ENCODE measurements around the gene GRIA4.

DNA sequence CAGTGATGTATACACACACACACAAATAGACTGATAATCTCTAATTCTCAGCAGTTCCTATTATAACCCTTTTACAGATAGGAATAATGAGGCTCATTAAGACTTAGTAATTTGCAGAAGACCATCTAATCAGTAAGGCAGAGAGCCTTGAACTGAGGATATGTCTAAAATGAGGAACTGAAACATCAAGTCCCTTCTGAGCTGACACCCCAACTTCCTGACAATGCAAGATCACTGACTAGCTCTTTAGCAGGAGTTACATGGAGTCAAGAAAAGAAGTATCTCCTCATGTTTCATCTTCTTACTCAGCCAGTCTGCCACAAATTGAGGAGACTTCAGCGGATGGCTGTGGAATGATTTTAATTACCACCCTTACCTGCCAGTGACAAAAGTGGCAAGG, 219.2 kb downstream of the GRIA4 start:
- TF ChIP-seq EZH2phosphoT487 (conservative IDR thresholded peaks at IDR 0.05; ENCODE audit: low read length) (no peak), CTCF (IDR thresholded peaks at IDR 0.05; ENCODE audit: insufficient read depth, low read length, poor library complexity, severe bottlenecking) (no peak)
